HFF-Myc (cell line): Measurements from ENCODE around the gene IGFN1.

ENCODE experiments used
- DNase-seq: peaks from one replicate; pipeline ENCODE4 v3.0.0-alpha.2; 2011; ENCODE audit warnings: low read depth; ENCODE audit errors: extremely low read depth
- H3K4me3 ChIP-seq: replicated peaks from 2 replicates; pipeline ENCODE4 v1.5.1; 2011; ENCODE audit warnings: low read depth, mild to moderate bottlenecking, control low read depth, low read length
- CTCF ChIP-seq: IDR thresholded peaks from 2 replicates; pipeline ENCODE4 v1.5.1; 2012; ENCODE audit warnings: mild to moderate bottlenecking, low read depth, low read length, control low read depth; ENCODE audit errors: missing control alignments

Gene IGFN1

GRCh38 chr1:201178718-201179117 is 11.9 kb upstream of the IGFN1 start:
- DNase-seq = no peak
- TF ChIP-seq CTCF = no peak
- H3K4me3 ChIP-seq = no peak overlapping the region

- no peak for DNase-seq
- no peak overlapping the region for H3K4me3 ChIP-seq
- no peak for TF ChIP-seq CTCF
These were observed 10.5 kb upstream of the IGFN1 start for GRCh38 chr1:201180141-201180540.

- no peak for DNase-seq
- TF ChIP-seq CTCF = no peak
- H3K4me3 ChIP-seq = no peak overlapping the region
These were observed 9.7 kb upstream of the IGFN1 start for GRCh38 chr1:201180901-201181300.

- H3K4me3 ChIP-seq = no peak overlapping the region
- TF ChIP-seq CTCF = no peak
- no peak for DNase-seq
These were observed 9.3 kb upstream of the IGFN1 start for GRCh38 chr1:201181323-201181722.

- TF ChIP-seq CTCF = no peak
- no peak for DNase-seq
- no peak overlapping the region for H3K4me3 ChIP-seq
These were observed 8.9 kb upstream of the IGFN1 start for GRCh38 chr1:201181726-201182125.

- no peak for TF ChIP-seq CTCF
- H3K4me3 ChIP-seq = no peak overlapping the region
- no peak for DNase-seq
These were observed 7.4 kb upstream of the IGFN1 start for GRCh38 chr1:201183209-201183608.

GRCh38 chr1:201183753-201184152 is 6.9 kb upstream of the IGFN1 start:
- TF ChIP-seq CTCF = no peak
- no peak for DNase-seq
- no peak overlapping the region for H3K4me3 ChIP-seq
